ENCODE data around the gene MED20.

DNA sequence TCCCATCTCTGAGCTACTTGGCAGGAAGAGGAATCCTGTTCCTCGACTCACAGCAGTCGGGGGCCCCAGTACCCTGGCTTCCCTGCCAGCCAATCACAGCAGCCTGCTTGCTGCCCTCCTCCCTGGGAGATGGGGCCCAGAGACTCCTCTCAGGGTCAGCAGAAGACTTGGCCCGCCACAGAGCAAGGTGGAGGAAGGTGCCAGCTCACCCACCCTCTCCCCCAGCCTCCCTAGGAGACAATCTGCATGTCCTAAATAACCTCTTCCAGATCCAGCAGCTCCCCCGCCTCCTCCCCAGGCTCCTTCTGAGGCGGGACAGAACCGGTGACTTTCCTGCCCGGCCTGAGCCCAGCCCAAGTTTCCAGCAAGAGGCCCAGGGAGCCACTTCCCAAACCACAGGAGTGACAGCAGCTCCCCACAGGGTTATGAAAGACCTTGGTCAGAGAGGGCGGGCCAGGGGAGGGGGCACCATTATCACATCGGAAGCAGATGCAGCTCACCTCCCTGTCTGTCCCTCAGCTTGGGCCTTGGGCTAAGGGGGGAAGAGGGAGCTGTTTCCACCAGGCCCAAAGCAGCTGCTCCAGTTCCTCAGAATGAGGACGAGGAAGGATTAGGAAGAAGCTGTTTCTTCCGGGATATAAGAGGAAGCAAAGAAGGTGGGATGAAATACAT lies 18.4 kb upstream of the MED20 start:
- TF ChIP-seq, protein P1, sequence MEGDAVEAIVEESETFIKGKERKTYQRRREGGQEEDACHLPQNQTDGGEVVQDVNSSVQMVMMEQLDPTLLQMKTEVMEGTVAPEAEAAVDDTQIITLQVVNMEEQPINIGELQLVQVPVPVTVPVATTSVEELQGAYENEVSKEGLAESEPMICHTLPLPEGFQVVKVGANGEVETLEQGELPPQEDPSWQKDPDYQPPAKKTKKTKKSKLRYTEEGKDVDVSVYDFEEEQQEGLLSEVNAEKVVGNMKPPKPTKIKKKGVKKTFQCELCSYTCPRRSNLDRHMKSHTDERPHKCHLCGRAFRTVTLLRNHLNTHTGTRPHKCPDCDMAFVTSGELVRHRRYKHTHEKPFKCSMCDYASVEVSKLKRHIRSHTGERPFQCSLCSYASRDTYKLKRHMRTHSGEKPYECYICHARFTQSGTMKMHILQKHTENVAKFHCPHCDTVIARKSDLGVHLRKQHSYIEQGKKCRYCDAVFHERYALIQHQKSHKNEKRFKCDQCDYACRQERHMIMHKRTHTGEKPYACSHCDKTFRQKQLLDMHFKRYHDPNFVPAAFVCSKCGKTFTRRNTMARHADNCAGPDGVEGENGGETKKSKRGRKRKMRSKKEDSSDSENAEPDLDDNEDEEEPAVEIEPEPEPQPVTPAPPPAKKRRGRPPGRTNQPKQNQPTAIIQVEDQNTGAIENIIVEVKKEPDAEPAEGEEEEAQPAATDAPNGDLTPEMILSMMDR (conservative IDR thresholded peaks at IDR 0.05), result no peak
- no peak for TF ChIP-seq ZFX (IDR thresholded peaks at IDR 0.05)

All from C4-2B (cell line).